Sigmoid colon (tissue), 4 donors: ENCODE results near the gene HOXA1.

Experiments used
- EP300 ChIP-seq, 4 donors: sonication (generic); formaldehyde crosslinking; IDR thresholded peaks; one replicate each; pipeline ENCODE4 v1.6.1; 2017; ENCODE audit warnings: antibody characterized with exemption in 4 of 4
- POLR2AphosphoS5 ChIP-seq, 4 donors: sonication (generic); formaldehyde crosslinking; IDR thresholded peaks; one replicate each; pipeline ENCODE4 v1.6.1; 2017; ENCODE audit warnings: antibody characterized with exemption in 4 of 4
- TF ChIP-seq, protein P1 (sequence below), 4 experiments: fragments of 450-650 bp in 3 of 4; fragments of 200-600 bp in 1 of 4; IDR thresholded peaks; one replicate each; pipeline ENCODE4 v1.5.1; 2016 to 2019; ENCODE audit warnings: antibody characterized with exemption in 4 of 4, mild to moderate bottlenecking in 3 of 4, moderate library complexity in 2 of 4

DNA sequence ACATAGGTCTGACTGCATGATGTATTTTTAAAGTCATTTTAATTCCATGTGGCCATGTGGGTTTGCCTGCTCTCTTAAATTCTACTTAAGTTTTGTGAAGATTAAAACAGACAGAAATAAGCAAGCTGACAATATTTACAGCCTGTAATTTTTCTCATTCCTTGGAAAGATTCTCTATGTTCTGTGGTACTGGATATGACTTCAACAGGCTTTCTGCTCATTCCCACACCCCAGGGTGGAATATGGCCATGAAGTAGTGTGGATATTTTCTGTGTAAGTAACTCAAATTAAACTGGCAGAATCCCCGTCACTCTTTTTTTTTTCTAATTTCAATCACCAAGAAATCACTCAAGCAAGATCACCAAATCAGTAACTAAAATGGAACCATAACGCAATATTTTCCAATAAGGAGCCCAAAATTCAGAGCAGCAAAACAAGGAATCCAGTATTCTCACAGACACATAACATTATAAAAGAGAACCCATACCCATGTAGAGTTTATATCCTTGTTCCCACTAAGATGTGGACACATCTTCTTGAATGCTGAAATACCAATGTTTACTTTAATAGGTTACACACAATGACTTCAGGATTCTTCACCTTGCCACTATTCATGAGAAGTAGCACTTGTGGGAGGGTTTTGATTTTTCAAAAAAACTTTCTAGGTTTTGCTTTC is 42.0 kb upstream of the HOXA1 start:
- TF ChIP-seq, protein P1, sequence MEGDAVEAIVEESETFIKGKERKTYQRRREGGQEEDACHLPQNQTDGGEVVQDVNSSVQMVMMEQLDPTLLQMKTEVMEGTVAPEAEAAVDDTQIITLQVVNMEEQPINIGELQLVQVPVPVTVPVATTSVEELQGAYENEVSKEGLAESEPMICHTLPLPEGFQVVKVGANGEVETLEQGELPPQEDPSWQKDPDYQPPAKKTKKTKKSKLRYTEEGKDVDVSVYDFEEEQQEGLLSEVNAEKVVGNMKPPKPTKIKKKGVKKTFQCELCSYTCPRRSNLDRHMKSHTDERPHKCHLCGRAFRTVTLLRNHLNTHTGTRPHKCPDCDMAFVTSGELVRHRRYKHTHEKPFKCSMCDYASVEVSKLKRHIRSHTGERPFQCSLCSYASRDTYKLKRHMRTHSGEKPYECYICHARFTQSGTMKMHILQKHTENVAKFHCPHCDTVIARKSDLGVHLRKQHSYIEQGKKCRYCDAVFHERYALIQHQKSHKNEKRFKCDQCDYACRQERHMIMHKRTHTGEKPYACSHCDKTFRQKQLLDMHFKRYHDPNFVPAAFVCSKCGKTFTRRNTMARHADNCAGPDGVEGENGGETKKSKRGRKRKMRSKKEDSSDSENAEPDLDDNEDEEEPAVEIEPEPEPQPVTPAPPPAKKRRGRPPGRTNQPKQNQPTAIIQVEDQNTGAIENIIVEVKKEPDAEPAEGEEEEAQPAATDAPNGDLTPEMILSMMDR (IDR thresholded peaks at IDR 0.05) = no peak
- TF ChIP-seq EP300 (IDR thresholded peaks at IDR 0.05) (no peak), POLR2AphosphoS5 (IDR thresholded peaks at IDR 0.05) (no peak)
